SU-DHL-6 (cell line): ENCODE data around the gene RNASE13.

Experiments
- CTCF ChIP-seq: fragments of 200-600 bp; sonication (generic); IDR thresholded peaks from one replicate; pipeline ENCODE4 v1.5.1; 2017; ENCODE audit warnings: antibody characterized with exemption, mild to moderate bottlenecking, low read length, moderate library complexity; ENCODE audit not compliant: insufficient read depth, poor library complexity, severe bottlenecking
- EZH2phosphoT487 ChIP-seq: fragments of 200-600 bp; sonication (generic), shearing (Covaris generic); conservative IDR thresholded peaks from 2 replicates; pipeline ENCODE4 v1.6.1; 2018; ENCODE audit warnings: mild to moderate bottlenecking, antibody characterized with exemption, low read length, moderate library complexity, mixed read lengths

DNA sequence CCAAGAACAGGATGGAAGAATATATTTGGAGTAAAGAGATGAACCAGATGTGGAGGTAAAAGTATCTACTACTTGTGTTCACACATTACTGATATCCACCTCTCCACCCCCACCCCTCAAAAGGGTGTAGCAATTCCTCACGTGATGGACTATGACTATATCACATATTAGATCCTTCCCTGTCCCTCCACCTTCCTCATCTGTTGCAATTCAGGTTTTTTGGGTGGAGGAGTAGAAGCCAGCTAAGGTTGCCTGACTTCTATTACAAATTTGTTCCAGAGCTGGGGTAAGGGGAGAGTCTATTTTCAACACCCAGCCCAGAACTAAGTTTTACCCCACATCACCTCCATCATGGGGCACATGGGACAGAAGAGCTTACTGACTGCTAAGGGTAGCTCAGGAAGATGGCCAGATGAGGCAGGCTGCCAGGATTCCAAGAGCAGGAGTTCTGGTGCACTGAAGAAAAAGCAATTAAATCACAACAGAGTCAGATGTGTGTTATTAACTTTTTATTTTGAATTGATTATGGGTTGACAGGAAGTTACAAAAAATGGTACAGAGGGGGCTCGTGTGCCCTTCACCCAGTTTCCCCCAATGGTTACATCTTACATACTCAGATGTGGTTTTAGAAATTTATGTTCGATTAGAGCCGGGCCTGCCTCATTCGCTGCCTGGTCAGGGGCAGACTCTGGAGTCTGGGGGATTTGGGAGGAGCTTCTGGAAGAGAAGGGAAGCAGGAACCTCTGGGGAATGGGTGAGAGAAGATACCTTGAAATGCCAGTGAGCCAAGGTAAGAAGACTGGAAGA is 2.1 kb downstream of the RNASE13 start:
- no peak for TF ChIP-seq CTCF
- TF ChIP-seq EZH2phosphoT487, result no peak
